IgD-negative memory B cell (primary cell): Measurements from ENCODE around the gene CD22. TPM values are rescaled to one million over a fixed set of nuclear protein-coding genes. Genes with fewer than 3 reads are reported as not detected.

Experiments
- polyA plus RNA-seq: library from polyadenylated mRNA; unstranded; fragments of 300-500 nt; fragmentation: Illumina TruSeq; gene quantifications from one replicate; pipeline ENCODE4 v1.2.3, GENCODE V29; 2021

The CD22 gene
- polyA plus RNA-seq, 1 donor from 2014 or later, result 494 TPM

Other genes with a start within 250 kb of the CD22 start
- gene FXYD3, start 213.4 kb upstream of the CD22 start, polyA plus RNA-seq, result not detected
- gene LGI4, start 194.1 kb upstream of the CD22 start, polyA plus RNA-seq, result not detected
- 7.1 TPM for gene FXYD1, start 190.4 kb upstream of the CD22 start, polyA plus RNA-seq
- gene FXYD7, start 185.9 kb upstream of the CD22 start, polyA plus RNA-seq, result 4.2 TPM
- gene FXYD5, start 174.5 kb upstream of the CD22 start, polyA plus RNA-seq, result 417 TPM
- gene FAM187B, start 100.4 kb upstream of the CD22 start, polyA plus RNA-seq, result not detected
- gene LSR, start 80.2 kb upstream of the CD22 start, polyA plus RNA-seq, result 49.1 TPM
- gene USF2, start 60.2 kb upstream of the CD22 start, polyA plus RNA-seq, result 11.5 TPM
- not detected for gene HAMP, start 46.7 kb upstream of the CD22 start, polyA plus RNA-seq
- 0.25 TPM for gene MAG, start 37.0 kb upstream of the CD22 start, polyA plus RNA-seq
- 0.24 TPM for gene FFAR1, start 18.7 kb downstream of the CD22 start, polyA plus RNA-seq
- not detected for gene FFAR3, start 29.3 kb downstream of the CD22 start, polyA plus RNA-seq
- gene GPR42, start 41.9 kb downstream of the CD22 start, polyA plus RNA-seq, result not detected
- gene FFAR2, start 119.1 kb downstream of the CD22 start, polyA plus RNA-seq, result not detected
- not detected for gene KRTDAP, start 161.3 kb downstream of the CD22 start, polyA plus RNA-seq
- gene DMKN, start 184.5 kb downstream of the CD22 start, polyA plus RNA-seq, result 1.1 TPM
- gene SBSN, start 199.1 kb downstream of the CD22 start, polyA plus RNA-seq, result not detected
- gene GAPDHS, start 204.3 kb downstream of the CD22 start, polyA plus RNA-seq, result not detected
- 146 TPM for gene TMEM147, start 216.4 kb downstream of the CD22 start, polyA plus RNA-seq
- not detected for gene ATP4A, start 234.5 kb downstream of the CD22 start, polyA plus RNA-seq